ENCODE data around the gene SP1.

GRCh38 chr12:53431187-53431586 lies 51.2 kb downstream of the SP1 start:
- TF ChIP-seq EZH2 (IDR thresholded peaks at IDR 0.05; ENCODE audit: borderline replicate concordance, low read depth, low read length, poor library complexity, severe bottlenecking) (no peak), CTCF (conservative IDR thresholded peaks at IDR 0.05; ENCODE audit: low read depth, low read length) (no peak)

All from A673 (cell line).